Measurements from ENCODE around the gene COPE. TPM values are rescaled to one million over a fixed set of nuclear protein-coding genes. Genes with fewer than 3 reads are reported as not detected.

The COPE gene
- total and polyA plus RNA-seq, 3 donors from 2014 or later: 343 to 692 (median 490) TPM

- no peaks in the 10 kb centered on the region for H3K36me3 ChIP-seq (ENCODE audit: low read depth, missing control alignments)
- intact Hi-C loops (cut with DNase I; ENCODE audit: low total_unique reads): no loop called here
These were observed 22.8 kb downstream of the COPE start for GRCh38 chr19:18896421-18896841.

GRCh38 chr19:18895824-18896341 is 23.3 kb downstream of the COPE start, which contains the start of gene CERS1:
CERS1 (minus strand) TSS chr19:18896158; CDS start chr19:18896072, 86 bp downstream.
- 2% methylated on average over 32 of the region's 89 CpGs; no CpG with 5 or more reads in 1 of the 2 donors for WGBS, 2 donors
- intact Hi-C loops (cut with DNase I; ENCODE audit: low total_unique reads): no loop called here

More at GRCh38 chr19:18896421-18896841, 22.8 kb downstream of the COPE start:
- no peaks in the 10 kb centered on the region for H3K27me3 ChIP-seq
- H3K4me3 ChIP-seq: peak overlapping the region; percentile 26 to 54
- DNase-seq: peak; percentile 90
- peaks cover 21% of the 10 kb centered on the region for H3K4me1 ChIP-seq
- no peaks in the 10 kb centered on the region for H3K9me3 ChIP-seq
- WGBS, 2 donors: 18 to 28% methylated on average over 5 to 13 of the region's 33 CpGs
- TF ChIP-seq CTCF (IDR thresholded peaks at IDR 0.05) (peak in 1 of 3 experiments; percentile 13), POLR2A (IDR thresholded peaks at IDR 0.05) (no peak)
- H3K27ac ChIP-seq: no peak overlapping the region

GRCh38 chr19:18895038-18895823 is 24.0 kb downstream of the COPE start:
- H3K9me3 ChIP-seq: no peaks in the 10 kb centered on the region
- no peaks in the 10 kb centered on the region for H3K27me3 ChIP-seq
- DNase-seq: peak; percentile 84
- WGBS, 2 donors: 0 to 6% methylated on average over 3 to 40 of the region's 72 CpGs
- TF ChIP-seq POLR2A (IDR thresholded peaks at IDR 0.05) (no peak), CTCF (IDR thresholded peaks at IDR 0.05) (peak in 2 of 3 experiments; percentile 40 to 48)
- peak overlapping the region; percentile 50 to 65 for H3K4me3 ChIP-seq
- H3K27ac ChIP-seq: peak overlapping the region; percentile 53 to 72
- H3K36me3 ChIP-seq (ENCODE audit: low read depth, missing control alignments): no peaks in the 10 kb centered on the region
- intact Hi-C loops (cut with DNase I; ENCODE audit: low total_unique reads): no loop called here
- H3K4me1 ChIP-seq: peaks cover 21% of the 10 kb centered on the region

More at GRCh38 chr19:18895824-18896341, 23.3 kb downstream of the COPE start, which contains the start of gene CERS1:
- peak within 1 kb of the TSS; percentile 50 to 65 for H3K4me3 ChIP-seq
- peaks cover 21% of the 10 kb centered on the region for H3K4me1 ChIP-seq
- no peak for DNase-seq
- H3K36me3 ChIP-seq (ENCODE audit: low read depth, missing control alignments): no peaks in the 10 kb centered on the region
- no peaks in the 10 kb centered on the region for H3K9me3 ChIP-seq
- no peaks in the 10 kb centered on the region for H3K27me3 ChIP-seq
- no peak for TF ChIP-seq POLR2A (IDR thresholded peaks at IDR 0.05)
- no peak for TF ChIP-seq CTCF (IDR thresholded peaks at IDR 0.05)
- peak within 1 kb of the TSS; percentile 53 to 72 for H3K27ac ChIP-seq

GRCh38 chr19:18894254-18895037 is 24.7 kb downstream of the COPE start:
- Histone ChIP-seq H3K9me3 (no peaks in the 10 kb centered on the region), H3K4me3 (peak overlapping the region; percentile 50 to 65), H3K27ac (no peak overlapping the region), H3K36me3 (ENCODE audit: low read depth, missing control alignments) (no peaks in the 10 kb centered on the region), H3K27me3 (no peaks in the 10 kb centered on the region), H3K4me1 (peaks cover 21% of the 10 kb centered on the region)
- WGBS, 2 donors: 0 to 4% methylated on average over 8 to 25 of the region's 28 CpGs
- TF ChIP-seq POLR2A (IDR thresholded peaks at IDR 0.05) (no peak), CTCF (IDR thresholded peaks at IDR 0.05) (no peak)
- intact Hi-C loops (cut with DNase I; ENCODE audit: low total_unique reads): no loop called here
- DNase-seq: peak; percentile 69

All from testis (tissue), 3 donors.